OCI-LY3 (cell line): ENCODE data around the gene ZSCAN22.

ENCODE experiments used
- CTCF ChIP-seq: fragments of 200-600, 300-600 bp; sonication (generic); IDR thresholded peaks from 2 replicates; pipeline ENCODE4 v1.5.1; 2014; ENCODE audit warnings: antibody characterized with exemption, low read length, low read depth
- EZH2phosphoT487 ChIP-seq: fragments of 200-600 bp; shearing (Covaris generic); IDR thresholded peaks from 2 replicates; pipeline ENCODE4 v1.6.1; 2018; ENCODE audit warnings: antibody characterized with exemption, mixed run types, low read depth

GRCh38 chr19:58374200-58374599 lies 47.4 kb downstream of the ZSCAN22 start:
- TF ChIP-seq EZH2phosphoT487 (no peak), CTCF (no peak)
